Measurements from ENCODE around the gene SSTR5.
"Not testable (repeated sequence)": the region's sequence is repeated elsewhere in the genome, so short reads cannot be mapped to it uniquely, and the experiment has no call there.

Gene SSTR5

GRCh38 chr16:1072526-1073261, at the start of gene SSTR5:
Gene SSTR5 (plus strand): TSS chr16:1072747. CDS start chr16:1078869, 6,122 bp downstream.
- DNase-seq (ENCODE audit: low spot score): no peak
- TF ChIP-seq CTCF (IDR thresholded peaks at IDR 0.05; ENCODE audit: extremely low read depth, missing control alignments): no peak

DNA sequence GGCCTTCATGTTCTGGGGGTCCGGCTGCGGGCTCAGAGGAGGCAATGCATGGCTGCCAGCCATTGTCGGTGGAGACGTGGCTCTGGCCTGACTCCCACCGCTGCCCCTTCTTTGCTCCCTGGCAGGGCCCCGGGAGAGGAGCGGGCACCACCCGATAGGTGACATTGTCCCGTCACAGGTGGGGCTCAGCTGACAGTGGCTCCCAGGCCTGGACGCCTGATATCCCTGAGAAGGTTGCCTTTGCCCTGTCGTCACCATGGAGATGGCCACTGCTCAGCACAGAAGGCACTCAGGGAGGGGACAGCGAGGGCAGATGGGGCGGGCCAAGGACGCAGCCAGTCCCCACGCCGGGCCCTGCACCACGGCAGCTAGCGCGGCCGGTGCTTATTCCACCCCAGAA, 48.4 kb upstream of the SSTR5 start:
- TF ChIP-seq CTCF (IDR thresholded peaks at IDR 0.05; ENCODE audit: extremely low read depth, missing control alignments): no peak
- DNase-seq (ENCODE audit: low spot score): no peak

- not testable (repeated sequence) for DNase-seq (ENCODE audit: low spot score)
These were observed 47.3 kb upstream of the SSTR5 start for GRCh38 chr16:1025183-1025809.

- no peak for DNase-seq (ENCODE audit: low spot score)
These were observed 46.3 kb upstream of the SSTR5 start for GRCh38 chr16:1026057-1026783.

DNA sequence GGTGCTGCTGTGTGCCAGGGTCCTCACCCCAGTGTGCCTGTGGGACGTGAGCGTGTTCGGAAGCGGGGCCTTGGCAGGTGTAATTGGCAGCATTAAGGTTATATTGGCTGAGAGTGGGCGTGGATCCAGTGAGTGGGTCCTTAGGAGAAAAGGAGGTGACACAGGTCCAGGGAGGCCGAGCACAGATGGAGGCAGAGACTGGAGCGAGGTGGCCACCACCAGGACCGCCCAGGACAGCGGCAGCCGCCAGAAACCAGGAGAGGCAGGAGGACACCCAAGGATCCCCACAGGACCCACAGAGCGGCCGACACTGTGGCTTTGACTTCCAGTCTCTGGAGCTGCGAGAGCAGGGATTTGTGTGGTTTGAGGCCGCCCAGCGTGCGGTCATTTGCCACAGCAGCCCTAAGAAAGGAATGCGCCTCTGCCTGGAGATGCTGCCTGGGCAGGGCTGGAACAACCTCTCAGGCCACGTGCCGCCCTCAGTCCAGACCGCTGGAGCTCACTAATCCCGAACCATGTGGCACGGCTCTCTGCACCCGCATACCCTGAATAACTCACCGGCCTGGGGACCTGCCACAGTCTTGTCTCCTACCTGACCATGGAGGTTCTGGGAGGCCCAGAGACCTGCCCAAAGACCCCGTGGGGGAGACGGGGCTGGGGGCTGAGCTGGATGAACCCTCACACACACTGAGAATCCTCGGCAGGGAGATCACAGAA, 45.6 kb upstream of the SSTR5 start:
- no peak for TF ChIP-seq CTCF (IDR thresholded peaks at IDR 0.05; ENCODE audit: extremely low read depth, missing control alignments)
- no peak for DNase-seq (ENCODE audit: low spot score)

More at GRCh38 chr16:1026057-1026783, 46.3 kb upstream of the SSTR5 start:
- TF ChIP-seq CTCF (IDR thresholded peaks at IDR 0.05; ENCODE audit: extremely low read depth, missing control alignments): no peak

DNA sequence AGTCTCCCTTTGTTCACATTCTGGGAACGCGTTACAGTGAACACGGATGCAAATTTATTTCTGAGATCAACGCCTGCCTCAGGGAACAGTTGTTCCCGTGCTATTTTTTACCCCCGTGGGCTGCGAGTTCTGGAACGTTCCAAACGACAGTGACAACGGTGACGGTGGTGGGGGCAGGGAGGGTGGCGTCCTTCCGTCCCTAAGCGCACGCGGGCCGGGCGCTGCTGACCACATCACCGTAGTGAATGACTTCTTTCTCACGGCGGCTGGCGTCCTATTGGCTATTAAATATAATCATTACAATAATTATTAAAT, 45.1 kb upstream of the SSTR5 start:
- TF ChIP-seq CTCF (IDR thresholded peaks at IDR 0.05; ENCODE audit: extremely low read depth, missing control alignments): no peak

DNA sequence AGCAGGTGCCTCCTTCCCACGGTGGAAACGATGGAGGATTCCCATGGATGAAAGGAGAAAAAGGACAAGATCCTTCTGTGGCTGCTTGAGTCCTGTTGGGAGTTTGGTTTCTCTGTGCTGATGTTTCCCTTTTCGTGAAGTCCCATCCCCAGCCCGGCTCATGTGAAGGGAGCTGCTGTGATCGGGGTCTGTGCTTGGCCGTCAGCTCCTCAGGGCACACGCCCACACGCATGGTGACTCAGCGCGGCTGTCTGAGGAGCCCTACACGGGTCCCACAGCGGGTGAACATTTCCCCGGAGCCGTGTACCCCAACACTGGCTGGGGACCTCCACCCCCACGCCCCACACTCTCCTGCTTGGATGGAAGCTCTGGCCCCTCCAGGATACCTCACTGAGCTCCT, 44.5 kb upstream of the SSTR5 start:
- DNase-seq (ENCODE audit: low spot score): no peak
- TF ChIP-seq CTCF (IDR thresholded peaks at IDR 0.05; ENCODE audit: extremely low read depth, missing control alignments): no peak

More for the DNA sequence above, 45.1 kb upstream of the SSTR5 start:
- DNase-seq (ENCODE audit: low spot score): no peak
